Cardiac muscle cell (in vitro differentiated cells and primary cell): ENCODE measurements around the gene ZC2HC1B. TPM values are rescaled to one million over a fixed set of nuclear protein-coding genes. Genes with fewer than 3 reads are reported as not detected.

Experiments used
- DNase-seq, 2 donors: peaks; one replicate each; pipeline versions ENCODE4 v3.0.0 to v3.0.0-alpha.2; 2010 to 2017; ENCODE audit warnings: low read depth in 1 of 2, low spot score in 1 of 2
- H3K27ac ChIP-seq: fragments of 200-600 bp; sonication (generic); 2 replicates; pipeline ENCODE4 v1.5.1; 2016
- H3K27me3 ChIP-seq: fragments of 200-600 bp; sonication (generic); 2 replicates; pipeline ENCODE4 v1.6.0; 2016; ENCODE audit warnings: control low read depth
- H3K36me3 ChIP-seq: fragments of 200-600 bp; sonication (generic); 2 replicates; pipeline ENCODE4 v1.5.1; 2016; ENCODE audit warnings: control low read depth
- H3K4me1 ChIP-seq: fragments of 200-600 bp; sonication (generic); 2 replicates; pipeline ENCODE4 v1.8.1; 2017; ENCODE audit warnings: low read depth, mild to moderate bottlenecking, mixed run types
- H3K4me3 ChIP-seq: fragments of 200-600 bp; sonication (generic); 2 replicates; pipeline ENCODE4 v1.5.1; 2016; ENCODE audit warnings: mild to moderate bottlenecking
- H3K9me3 ChIP-seq: fragments of 200-600 bp; sonication (generic); 2 replicates; pipeline ENCODE4 v1.5.1; 2017; ENCODE audit warnings: low read depth, mild to moderate bottlenecking, control low read depth
- polyA plus RNA-seq: library from polyadenylated mRNA; unstranded; fragments of >200 nt; fragmentation: Nextera tagmentation; extraction: Ambion mirVana; gene quantifications from 2 replicates; pipeline ENCODE4 v1.2.1, GENCODE V29; 2016
- total RNA-seq: library from RNA; depleted of rRNA; stranded (reverse); fragments of >200 nt; gene quantifications from 2 replicates; pipeline ENCODE4 v1.2.3, GENCODE V29; 2016
- TF ChIP-seq, protein P1 (sequence below): IDR thresholded peaks from 2 replicates; pipeline ENCODE4 v1.5.1; 2012; ENCODE audit warnings: low read depth, mild to moderate bottlenecking, low read length

ZC2HC1B gene
- total and polyA plus RNA-seq, 2 experiments from 2014 or later, result not detected

DNA sequence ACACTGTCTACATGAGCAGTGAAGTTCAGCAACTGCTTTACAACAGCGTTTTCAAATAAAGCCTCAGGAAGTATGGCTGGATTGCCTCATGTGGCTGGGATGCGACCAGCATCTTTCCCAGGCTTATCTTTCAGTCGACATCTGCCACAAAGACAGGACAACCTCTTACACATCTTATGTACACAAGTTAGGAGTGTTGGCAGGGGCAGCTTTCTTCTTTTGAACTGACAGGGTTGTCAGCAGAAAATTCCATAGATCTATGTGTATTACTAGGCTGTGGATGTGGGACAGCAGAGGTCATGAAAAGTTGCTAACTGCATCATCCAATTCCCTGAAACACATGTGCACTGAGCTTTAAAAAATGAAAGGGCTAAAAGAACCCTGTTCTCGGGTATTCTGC lies 95.7 kb downstream of the ZC2HC1B start:
- Histone ChIP-seq H3K9me3 (no peaks in the 10 kb centered on the region), H3K4me3 (no peak overlapping the region), H3K27ac (no peak overlapping the region), H3K36me3 (no peaks in the 10 kb centered on the region), H3K27me3 (peaks cover 44% of the 10 kb centered on the region), H3K4me1 (peaks cover 16% of the 10 kb centered on the region)
- TF ChIP-seq, protein P1, sequence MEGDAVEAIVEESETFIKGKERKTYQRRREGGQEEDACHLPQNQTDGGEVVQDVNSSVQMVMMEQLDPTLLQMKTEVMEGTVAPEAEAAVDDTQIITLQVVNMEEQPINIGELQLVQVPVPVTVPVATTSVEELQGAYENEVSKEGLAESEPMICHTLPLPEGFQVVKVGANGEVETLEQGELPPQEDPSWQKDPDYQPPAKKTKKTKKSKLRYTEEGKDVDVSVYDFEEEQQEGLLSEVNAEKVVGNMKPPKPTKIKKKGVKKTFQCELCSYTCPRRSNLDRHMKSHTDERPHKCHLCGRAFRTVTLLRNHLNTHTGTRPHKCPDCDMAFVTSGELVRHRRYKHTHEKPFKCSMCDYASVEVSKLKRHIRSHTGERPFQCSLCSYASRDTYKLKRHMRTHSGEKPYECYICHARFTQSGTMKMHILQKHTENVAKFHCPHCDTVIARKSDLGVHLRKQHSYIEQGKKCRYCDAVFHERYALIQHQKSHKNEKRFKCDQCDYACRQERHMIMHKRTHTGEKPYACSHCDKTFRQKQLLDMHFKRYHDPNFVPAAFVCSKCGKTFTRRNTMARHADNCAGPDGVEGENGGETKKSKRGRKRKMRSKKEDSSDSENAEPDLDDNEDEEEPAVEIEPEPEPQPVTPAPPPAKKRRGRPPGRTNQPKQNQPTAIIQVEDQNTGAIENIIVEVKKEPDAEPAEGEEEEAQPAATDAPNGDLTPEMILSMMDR, result no peak
- no peak for DNase-seq

DNA sequence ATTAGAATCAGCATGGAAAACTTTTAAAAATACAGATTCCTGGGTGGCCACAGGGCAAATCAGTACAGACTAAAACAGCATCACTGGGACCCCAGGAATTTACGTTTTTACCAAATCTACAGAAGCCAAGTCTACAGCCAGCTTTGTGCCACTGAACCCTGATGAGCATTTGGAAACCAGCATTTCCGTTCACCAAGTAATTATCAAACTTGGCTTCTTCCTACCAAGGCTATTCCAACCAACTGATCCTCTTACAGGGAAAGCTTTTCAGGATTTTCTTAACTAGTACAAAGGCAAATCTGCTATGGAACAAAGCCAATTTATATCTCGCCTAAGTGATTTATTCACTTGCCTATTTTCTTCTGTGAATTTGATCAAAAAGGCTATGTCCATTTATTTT lies 96.8 kb downstream of the ZC2HC1B start:
- TF ChIP-seq, protein P1, result no peak
- Histone ChIP-seq H3K9me3 (no peaks in the 10 kb centered on the region), H3K4me1 (peaks cover 16% of the 10 kb centered on the region), H3K27ac (no peak overlapping the region), H3K27me3 (peaks cover 44% of the 10 kb centered on the region), H3K4me3 (no peak overlapping the region), H3K36me3 (no peaks in the 10 kb centered on the region)
- no peak for DNase-seq

DNA sequence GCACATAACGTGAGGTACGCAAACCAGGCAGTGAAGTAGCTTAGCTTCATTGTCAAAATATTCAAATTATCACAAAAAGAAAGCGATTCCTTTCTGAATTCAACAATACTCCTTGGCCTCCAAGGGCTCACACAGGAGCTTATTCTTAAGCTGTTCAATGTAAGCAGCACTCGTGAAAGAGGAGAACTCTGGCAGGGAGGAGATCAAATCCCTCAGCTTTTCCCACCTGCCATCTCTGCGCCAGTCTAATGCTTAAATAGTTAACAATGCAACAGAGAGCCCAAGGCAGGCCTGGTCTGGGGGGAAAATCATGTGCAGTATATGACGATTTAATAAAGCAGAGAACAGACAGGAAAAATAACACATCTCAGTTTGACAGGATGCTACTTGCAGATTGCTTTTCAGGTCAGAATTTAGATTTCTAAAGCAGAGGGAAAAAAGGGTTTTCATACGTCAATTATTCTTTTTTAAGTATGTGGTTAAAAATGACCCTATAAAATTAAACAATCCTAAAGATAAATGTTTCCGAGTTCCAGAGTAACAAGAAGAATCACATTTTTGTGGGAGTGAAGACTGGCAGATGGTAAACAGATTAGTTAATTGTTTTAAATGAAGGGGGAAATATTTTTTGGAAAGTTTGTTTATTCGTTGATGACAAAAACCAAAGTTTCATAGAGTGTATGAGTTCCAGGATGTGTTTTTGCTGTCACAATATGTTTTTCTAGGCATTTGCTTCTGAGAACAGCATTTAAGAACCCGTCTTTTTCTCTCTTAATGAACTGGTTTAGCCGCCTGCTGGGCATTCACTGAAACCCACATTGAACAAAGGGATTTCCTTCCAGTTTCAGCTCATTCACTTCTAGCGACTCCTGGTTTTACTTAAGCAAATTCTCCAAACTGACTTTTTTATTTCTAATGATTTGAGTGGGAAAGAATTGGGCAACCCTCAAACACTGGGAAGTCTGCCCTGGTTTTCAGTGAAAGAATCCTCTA lies 97.9 kb downstream of the ZC2HC1B start:
- Histone ChIP-seq H3K4me1 (peaks cover 16% of the 10 kb centered on the region), H3K36me3 (no peaks in the 10 kb centered on the region), H3K4me3 (no peak overlapping the region), H3K27me3 (peaks cover 44% of the 10 kb centered on the region), H3K27ac (no peak overlapping the region), H3K9me3 (no peaks in the 10 kb centered on the region)
- TF ChIP-seq, protein P1, result peak; percentile 37
- peak in 1 of 2 donors; percentile 66 for DNase-seq

DNA sequence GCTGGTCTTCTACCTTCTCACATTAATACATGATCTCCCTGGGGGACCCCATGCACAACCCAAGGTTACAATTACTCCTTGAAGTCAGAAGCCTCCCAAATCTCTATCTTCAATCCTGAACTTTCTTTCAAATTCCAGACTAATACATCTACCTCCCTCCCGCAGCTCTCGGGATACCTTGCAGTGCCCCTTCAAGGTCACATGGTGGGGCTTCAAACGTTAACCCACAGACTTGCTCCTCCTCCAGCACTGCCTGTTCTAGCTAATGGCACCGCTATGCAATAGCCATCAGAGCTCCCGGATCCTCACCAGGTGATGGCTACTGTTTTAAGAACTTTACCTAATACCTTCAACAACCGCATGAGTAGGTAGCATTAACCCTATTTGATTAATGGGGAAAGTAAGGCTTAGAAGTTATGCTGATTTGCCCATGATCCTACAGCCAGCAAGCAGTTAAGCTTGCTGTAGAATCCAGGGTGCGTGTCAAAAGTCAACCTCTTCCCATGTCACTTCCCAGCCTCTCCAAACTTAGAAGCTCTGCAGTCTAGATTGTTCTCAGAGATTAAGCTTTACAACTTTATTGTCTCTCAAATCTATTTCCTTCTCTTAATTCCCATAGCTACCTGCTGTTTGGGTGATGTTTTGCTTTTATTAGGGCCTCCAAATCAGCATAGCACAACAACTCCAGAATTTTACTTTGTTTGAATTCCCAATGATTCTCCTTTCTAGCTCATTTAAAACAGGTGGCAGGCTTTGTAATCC lies 99.1 kb downstream of the ZC2HC1B start:
- TF ChIP-seq, protein P1, result no peak
- Histone ChIP-seq H3K36me3 (no peaks in the 10 kb centered on the region), H3K4me1 (peaks cover 16% of the 10 kb centered on the region), H3K9me3 (no peaks in the 10 kb centered on the region), H3K4me3 (no peak overlapping the region), H3K27me3 (peaks cover 44% of the 10 kb centered on the region), H3K27ac (no peak overlapping the region)
- DNase-seq, result no peak

DNA sequence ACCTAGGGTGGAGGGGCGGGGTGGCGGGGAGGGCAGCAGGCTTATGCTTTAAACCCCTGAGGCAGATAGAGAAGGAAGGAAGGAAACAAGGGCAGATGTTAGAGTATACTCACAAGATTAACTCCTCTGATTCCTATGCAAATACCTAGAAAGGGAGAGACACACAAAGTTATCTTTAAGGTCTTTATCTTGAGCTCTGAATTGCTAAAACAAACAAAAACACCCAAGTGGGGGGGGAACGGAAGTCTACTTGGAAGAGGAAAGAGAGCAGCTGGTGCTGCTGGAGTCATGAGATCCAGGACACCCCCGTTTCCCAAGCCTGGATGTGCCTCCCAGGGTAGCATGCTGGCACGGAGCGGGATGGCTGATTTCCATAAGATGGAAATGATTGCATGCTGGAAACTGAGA lies 100.4 kb downstream of the ZC2HC1B start:
- TF ChIP-seq, protein P1, result no peak
- Histone ChIP-seq H3K27ac (no peak overlapping the region), H3K27me3 (peaks cover 34% of the 10 kb centered on the region), H3K36me3 (no peaks in the 10 kb centered on the region), H3K9me3 (no peaks in the 10 kb centered on the region), H3K4me3 (no peak overlapping the region), H3K4me1 (peaks cover 11% of the 10 kb centered on the region)
- peak in 1 of 2 donors; percentile 50 for DNase-seq
